Measurements from ENCODE around the gene AURKAIP1.
A peak's percentile ranks its signal among the peaks of the same experiment; 100 is the strongest.

AURKAIP1 gene

DNA sequence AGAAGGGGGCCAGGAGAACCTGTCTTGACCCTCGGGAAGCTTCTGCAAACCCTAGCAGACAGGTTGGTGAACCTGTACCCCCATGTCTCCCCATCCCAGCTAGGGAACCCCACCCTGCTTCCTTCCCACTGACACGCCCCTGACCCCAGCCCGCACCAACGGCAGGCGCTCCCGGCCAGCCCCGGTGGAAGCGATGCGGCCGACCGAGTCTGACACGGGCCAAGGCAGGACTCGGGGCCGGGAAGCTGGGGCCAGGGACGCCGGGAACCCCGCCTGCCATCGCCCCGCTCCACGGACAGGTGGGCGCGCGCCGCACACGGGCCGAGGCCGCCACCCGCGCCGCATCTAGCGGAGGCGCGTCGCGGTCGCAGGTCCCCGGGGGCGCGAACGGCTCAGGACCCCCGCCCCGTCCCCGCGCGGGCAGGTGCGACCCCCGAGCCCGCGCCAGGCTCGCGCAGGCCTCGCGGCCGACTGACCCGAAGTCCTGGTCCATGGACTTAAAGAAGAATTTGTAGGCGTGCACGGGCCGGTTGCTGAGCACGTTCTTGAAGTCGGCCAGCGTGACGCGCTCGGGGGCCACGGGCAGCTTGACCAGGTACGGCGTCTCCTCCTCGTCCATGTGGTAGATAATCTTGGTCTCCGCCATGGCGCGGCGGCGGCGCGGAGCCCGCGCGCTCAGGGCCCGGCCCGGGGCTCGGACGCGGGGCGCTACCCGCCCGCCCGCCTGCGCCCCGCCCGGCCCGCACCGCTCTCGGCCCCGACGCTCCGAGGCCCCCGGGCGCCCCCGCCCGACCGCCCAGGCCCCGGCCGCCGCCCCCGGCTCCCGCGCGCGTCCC lies 26.4 kb downstream of the AURKAIP1 start:
- TF ChIP-seq, protein P1, sequence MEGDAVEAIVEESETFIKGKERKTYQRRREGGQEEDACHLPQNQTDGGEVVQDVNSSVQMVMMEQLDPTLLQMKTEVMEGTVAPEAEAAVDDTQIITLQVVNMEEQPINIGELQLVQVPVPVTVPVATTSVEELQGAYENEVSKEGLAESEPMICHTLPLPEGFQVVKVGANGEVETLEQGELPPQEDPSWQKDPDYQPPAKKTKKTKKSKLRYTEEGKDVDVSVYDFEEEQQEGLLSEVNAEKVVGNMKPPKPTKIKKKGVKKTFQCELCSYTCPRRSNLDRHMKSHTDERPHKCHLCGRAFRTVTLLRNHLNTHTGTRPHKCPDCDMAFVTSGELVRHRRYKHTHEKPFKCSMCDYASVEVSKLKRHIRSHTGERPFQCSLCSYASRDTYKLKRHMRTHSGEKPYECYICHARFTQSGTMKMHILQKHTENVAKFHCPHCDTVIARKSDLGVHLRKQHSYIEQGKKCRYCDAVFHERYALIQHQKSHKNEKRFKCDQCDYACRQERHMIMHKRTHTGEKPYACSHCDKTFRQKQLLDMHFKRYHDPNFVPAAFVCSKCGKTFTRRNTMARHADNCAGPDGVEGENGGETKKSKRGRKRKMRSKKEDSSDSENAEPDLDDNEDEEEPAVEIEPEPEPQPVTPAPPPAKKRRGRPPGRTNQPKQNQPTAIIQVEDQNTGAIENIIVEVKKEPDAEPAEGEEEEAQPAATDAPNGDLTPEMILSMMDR (IDR thresholded peaks at IDR 0.05; ENCODE audit: control insufficient read depth, insufficient read depth, low read depth, low read length, missing control alignments), result no peak
- DNase-seq (ENCODE audit: low read depth), result no peak
- H3K4me3 ChIP-seq (ENCODE audit: control insufficient read depth, low read depth, low read length), result peak overlapping the region; percentile 84

DNA sequence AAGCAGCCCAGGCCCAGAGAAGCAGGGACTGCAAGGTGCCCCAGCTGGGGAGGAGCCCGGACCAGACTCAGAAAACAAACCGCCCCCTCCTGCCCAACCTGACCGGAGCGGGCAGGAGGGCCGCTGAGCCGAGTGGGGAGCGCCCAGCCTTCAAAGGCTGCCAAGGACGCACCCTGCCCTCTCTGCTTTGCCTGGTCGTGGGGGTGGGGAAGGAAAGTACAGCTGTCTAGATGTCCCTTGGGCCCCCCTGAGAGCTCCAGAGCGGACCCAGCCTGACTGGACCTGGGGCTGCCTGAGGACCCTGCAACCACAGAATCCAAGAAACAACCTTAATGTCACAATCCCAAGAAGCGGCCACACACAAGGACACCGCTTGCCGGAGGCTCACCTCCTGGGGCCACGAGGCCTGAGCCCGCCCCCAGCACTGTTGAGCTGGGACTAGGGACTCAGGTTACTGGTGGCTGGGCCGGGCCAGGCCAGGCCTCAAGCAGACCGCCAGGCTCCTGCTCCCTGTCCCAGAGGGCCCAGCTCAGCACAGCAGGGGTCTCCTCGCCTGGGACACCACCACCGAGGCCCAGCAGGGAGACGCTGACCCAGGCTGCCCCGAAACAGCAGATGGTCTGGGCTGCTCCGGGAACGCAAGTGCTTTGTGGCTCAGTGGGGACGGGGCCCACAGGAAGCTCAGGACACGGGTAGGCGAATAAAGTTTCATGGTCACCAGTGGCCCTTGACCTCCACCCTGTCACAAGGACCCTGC lies 27.2 kb downstream of the AURKAIP1 start:
- H3K4me3 ChIP-seq (ENCODE audit: control insufficient read depth, low read depth, low read length), result peak overlapping the region; percentile 84
- TF ChIP-seq, protein P1 (IDR thresholded peaks at IDR 0.05; ENCODE audit: control insufficient read depth, insufficient read depth, low read depth, low read length, missing control alignments), result no peak
- DNase-seq (ENCODE audit: low read depth), result no peak

DNA sequence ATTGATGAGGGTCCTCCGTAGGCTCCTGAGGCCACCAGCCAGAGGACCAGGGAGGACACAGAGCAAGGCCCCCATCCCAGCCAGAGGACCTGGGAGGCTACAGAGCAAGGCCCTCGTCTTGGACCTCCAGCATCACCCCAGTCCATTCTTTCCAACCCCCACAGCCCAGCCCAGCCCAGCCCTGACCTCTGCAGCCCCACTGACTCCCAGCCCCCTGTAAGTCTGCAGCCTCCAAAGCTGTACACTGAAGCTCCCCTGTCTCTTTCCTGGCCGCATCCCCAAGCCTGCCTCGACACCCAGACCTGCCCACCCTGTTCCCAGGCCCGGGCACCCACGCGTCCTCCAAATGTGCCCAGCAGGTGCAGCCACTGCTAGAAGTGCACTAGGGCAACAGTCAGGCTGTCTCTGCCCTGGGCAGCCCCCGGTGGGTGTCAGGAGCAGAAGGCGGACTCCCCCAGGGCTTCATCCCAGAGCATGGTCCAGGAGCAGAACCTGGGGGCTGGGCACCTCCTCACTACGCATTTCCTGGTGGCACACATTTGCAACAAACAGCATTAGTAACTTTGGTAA lies 27.9 kb downstream of the AURKAIP1 start:
- TF ChIP-seq, protein P1 (IDR thresholded peaks at IDR 0.05; ENCODE audit: control insufficient read depth, insufficient read depth, low read depth, low read length, missing control alignments), result no peak
- no peak for DNase-seq (ENCODE audit: low read depth)
- peak overlapping the region; percentile 84 for H3K4me3 ChIP-seq (ENCODE audit: control insufficient read depth, low read depth, low read length)

DNA sequence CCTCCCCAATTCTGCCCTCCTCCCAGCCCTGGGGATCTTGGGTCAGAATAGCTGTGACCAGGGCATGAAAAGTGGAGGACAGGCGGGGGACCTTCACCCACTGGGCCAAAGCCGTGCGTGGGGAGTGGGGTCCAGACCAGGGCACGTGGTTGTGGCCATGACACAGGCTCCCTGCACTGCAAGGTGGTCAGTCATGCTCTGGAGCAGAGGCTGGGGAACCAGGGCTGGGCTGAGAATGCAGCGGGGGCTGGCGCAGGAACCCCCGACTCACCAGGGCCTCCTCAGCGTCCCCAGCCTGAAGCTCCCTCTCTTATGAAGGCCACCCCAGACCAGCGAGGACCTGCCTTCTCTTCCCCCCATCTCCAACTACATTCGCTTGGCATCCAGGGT lies 28.5 kb downstream of the AURKAIP1 start:
- H3K4me3 ChIP-seq (ENCODE audit: control insufficient read depth, low read depth, low read length), result no peak overlapping the region
- TF ChIP-seq, protein P1 (IDR thresholded peaks at IDR 0.05; ENCODE audit: control insufficient read depth, insufficient read depth, low read depth, low read length, missing control alignments), result no peak
- no peak for DNase-seq (ENCODE audit: low read depth)

DNA sequence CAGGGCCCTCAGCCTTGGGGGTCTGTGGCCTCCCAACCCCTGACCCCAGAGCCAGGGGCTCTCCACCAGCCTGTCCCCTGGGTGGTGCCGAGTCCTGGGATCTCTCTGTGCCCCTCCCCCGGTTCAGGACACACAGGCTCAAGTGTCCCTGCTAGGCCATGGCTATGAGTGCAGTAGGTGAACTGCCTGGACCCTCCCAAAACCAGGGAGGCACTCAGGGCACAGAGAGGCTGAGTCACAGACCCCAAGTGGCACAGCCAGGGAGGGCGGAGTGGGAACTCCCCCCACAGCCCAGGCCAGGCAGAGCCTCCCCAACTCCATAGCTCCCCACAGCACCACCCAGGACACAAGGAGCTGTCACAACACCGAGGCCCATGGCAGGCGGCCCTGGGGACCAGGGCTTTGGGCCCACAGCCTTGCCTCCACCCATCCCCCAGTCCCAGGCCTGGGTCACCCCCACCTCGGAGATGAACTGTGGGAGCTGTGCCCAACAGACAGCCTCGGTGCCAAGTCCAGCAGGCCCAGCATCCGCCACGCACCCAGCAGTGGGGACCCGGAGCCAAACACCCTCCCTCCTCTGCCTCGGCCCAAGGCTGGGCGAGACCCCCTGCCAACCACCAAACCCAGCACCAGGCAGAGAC lies 29.0 kb downstream of the AURKAIP1 start:
- TF ChIP-seq, protein P1 (IDR thresholded peaks at IDR 0.05; ENCODE audit: control insufficient read depth, insufficient read depth, low read depth, low read length, missing control alignments), result no peak
- no peak overlapping the region; the same call in 1 of the 2 replicates for H3K4me3 ChIP-seq (ENCODE audit: control insufficient read depth, low read depth, low read length)
- DNase-seq (ENCODE audit: low read depth), result no peak

DNA sequence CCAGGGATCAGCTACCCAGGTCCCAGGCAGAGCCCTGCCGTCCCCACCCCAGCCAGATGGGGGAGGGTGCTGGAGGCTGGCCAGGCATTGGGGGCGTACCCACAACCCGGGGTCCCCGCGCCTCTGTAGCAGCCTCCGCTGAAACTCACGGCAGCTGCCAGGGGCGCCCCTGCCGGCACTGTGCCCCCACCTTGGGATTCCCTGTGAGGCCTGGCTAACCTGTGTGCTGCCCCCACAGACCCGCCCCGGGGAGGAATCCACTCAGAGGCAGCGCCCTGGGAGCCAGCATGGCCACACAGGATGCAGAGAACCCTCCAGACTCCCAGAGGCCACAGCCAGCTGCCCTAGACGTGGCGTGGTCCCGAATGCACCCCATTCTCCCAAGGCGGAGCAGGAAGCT lies 29.6 kb downstream of the AURKAIP1 start:
- no peak overlapping the region; the same call in 1 of the 2 replicates for H3K4me3 ChIP-seq (ENCODE audit: control insufficient read depth, low read depth, low read length)
- TF ChIP-seq, protein P1 (IDR thresholded peaks at IDR 0.05; ENCODE audit: control insufficient read depth, insufficient read depth, low read depth, low read length, missing control alignments), result no peak
- DNase-seq (ENCODE audit: low read depth), result no peak

All from AG09309 (cell line).